GM10266 (cell line): ENCODE data around the gene C1orf105.

Experiments
- DNase-seq: peaks from one replicate; pipeline ENCODE4 v3.0.0; 2012; ENCODE audit errors: extremely low spot score
- CTCF ChIP-seq: IDR thresholded peaks from 2 replicates; pipeline ENCODE4 v1.5.1; 2012; ENCODE audit warnings: mild to moderate bottlenecking, low read depth; ENCODE audit not compliant: control insufficient read depth, insufficient read depth; ENCODE audit errors: missing control alignments

Gene C1orf105

GRCh38 chr1:172450524-172450885 is 30.0 kb downstream of the C1orf105 start:
- DNase-seq: no peak
- TF ChIP-seq CTCF: no peak

- no peak for DNase-seq
- no peak for TF ChIP-seq CTCF
Measured at GRCh38 chr1:172451002-172451443, 30.5 kb downstream of the C1orf105 start.

GRCh38 chr1:172452536-172453152 is 32.2 kb downstream of the C1orf105 start:
- no peak for DNase-seq
- TF ChIP-seq CTCF: no peak

GRCh38 chr1:172453153-172453545 is 32.7 kb downstream of the C1orf105 start:
- DNase-seq: no peak
- TF ChIP-seq CTCF: no peak

- no peak for TF ChIP-seq CTCF
- DNase-seq: no peak
Measured at GRCh38 chr1:172453607-172454006, 33.1 kb downstream of the C1orf105 start.

GRCh38 chr1:172455451-172455850 is 35.0 kb downstream of the C1orf105 start:
- DNase-seq: no peak
- TF ChIP-seq CTCF: no peak

- no peak for TF ChIP-seq CTCF
- no peak for DNase-seq
Measured at GRCh38 chr1:172456344-172456769, 35.9 kb downstream of the C1orf105 start.
